ENCODE results near the gene DBX1.

DNA sequence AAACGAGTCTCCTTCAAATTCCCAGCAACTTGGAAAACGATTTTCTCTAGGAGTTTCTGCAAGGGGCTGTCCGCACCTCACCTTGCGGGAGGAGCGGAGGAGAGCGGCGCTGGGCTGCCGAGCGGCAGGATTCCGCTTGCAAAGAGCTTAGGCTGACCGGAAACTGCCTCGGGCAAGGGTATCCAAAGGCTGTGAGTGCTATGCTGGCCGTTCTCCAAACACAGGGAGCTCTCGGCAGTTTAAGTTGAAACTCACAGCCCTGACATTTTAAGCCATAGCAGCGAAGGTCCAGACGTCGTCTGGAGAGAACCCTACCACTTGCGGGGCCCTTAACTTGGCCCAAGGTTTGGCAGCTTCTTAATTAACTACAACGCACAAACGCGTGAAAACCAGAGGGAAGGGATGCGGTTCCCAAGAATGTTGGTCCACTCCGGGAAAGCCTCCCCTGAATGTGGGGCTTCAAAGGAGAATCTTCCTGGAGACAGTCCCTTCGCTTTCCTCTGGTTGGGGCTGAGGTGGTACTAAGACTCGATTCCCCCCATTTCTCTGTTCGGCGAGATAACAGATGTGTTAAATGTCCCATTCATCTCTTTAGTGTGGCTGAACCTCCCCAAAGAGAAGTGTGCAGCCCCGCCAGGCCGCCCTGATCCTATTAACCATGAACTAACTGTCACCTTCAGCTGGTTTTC, 1.1 kb upstream of the DBX1 start:
- TF ChIP-seq CTCF (IDR thresholded peaks at IDR 0.05 in 8 of 11, conservative IDR thresholded peaks at IDR 0.05 in 3 of 11) (no peak), POLR2A (IDR thresholded peaks at IDR 0.05) (no peak), POLR2AphosphoS5 (IDR thresholded peaks at IDR 0.05) (no peak)

Data from spleen (tissue), 7 donors.